Liver (tissue), 9 donors: Measurements from ENCODE around the gene CFAP74. TPM values are rescaled to one million over a fixed set of nuclear protein-coding genes. Genes with fewer than 3 reads are reported as not detected.

Experiments used
- DNase-seq: peaks from one replicate; pipeline ENCODE4 v3.0.0-alpha.2; 2017; ENCODE audit warnings: low spot score
- H3K27ac ChIP-seq, 2 donors: one replicate each; pipeline ENCODE4 v1.7.0; 2013; ENCODE audit warnings: inconsistent platforms in 2 of 2, low read length in 2 of 2, control low read depth in 1 of 2, low read depth in 1 of 2, mild to moderate bottlenecking in 1 of 2
- H3K27me3 ChIP-seq, 4 donors: one replicate each; pipeline versions ENCODE4 v1.6.1 to v1.7.0; 2013; ENCODE audit warnings: low read length in 3 of 4, inconsistent platforms in 1 of 4, mild to moderate bottlenecking in 1 of 4, moderate library complexity in 1 of 4; ENCODE audit not compliant: control insufficient read depth in 4 of 4, insufficient read depth in 4 of 4
- H3K36me3 ChIP-seq, 4 donors: one replicate each; pipeline versions ENCODE4 v1.6.1 to v1.7.0; 2013; ENCODE audit warnings: low read length in 3 of 4, mild to moderate bottlenecking in 3 of 4, low read depth in 1 of 4, moderate library complexity in 1 of 4; ENCODE audit not compliant: control insufficient read depth in 4 of 4, insufficient read depth in 3 of 4
- H3K4me1 ChIP-seq, 4 donors: one replicate each; pipeline versions ENCODE4 v1.6.1 to v1.7.0; 2013; ENCODE audit warnings: low read length in 3 of 4, mild to moderate bottlenecking in 3 of 4, moderate library complexity in 1 of 4; ENCODE audit not compliant: control insufficient read depth in 4 of 4, insufficient read depth in 4 of 4
- H3K4me3 ChIP-seq, 3 donors: one replicate each; pipeline versions ENCODE4 v1.6.1 to v1.7.0; 2013; ENCODE audit warnings: low read length in 3 of 3, control low read depth in 1 of 3, low read depth in 1 of 3, mild to moderate bottlenecking in 1 of 3
- H3K9ac ChIP-seq, 2 donors: one replicate each; pipeline ENCODE4 v1.7.0; 2013; ENCODE audit warnings: low read length in 2 of 2, mild to moderate bottlenecking in 2 of 2, moderate library complexity in 2 of 2, control low read depth in 1 of 2, low read depth in 1 of 2
- H3K9me3 ChIP-seq, 4 donors: one replicate each; pipeline versions ENCODE4 v1.6.1 to v1.7.0; 2013; ENCODE audit warnings: low read length in 3 of 4; ENCODE audit not compliant: control insufficient read depth in 4 of 4
- CTCF ChIP-seq: fragments of 150-350 bp; IDR thresholded peaks from 2 replicates; pipeline ENCODE4 v1.5.1; 2017; ENCODE audit warnings: improper control_type of control experiment, low read depth, low read length; ENCODE audit not compliant: missing input control
- EGR1 ChIP-seq, 2 donors: IDR thresholded peaks; 2 replicates each; pipeline ENCODE4 v1.6.1; 2016 to 2018; ENCODE audit warnings: antibody characterized with exemption in 2 of 2, low read depth in 2 of 2
- FOXA1 ChIP-seq: IDR thresholded peaks from 2 replicates; pipeline ENCODE4 v1.6.1; 2016; ENCODE audit warnings: antibody characterized with exemption
- FOXA2 ChIP-seq: IDR thresholded peaks from 2 replicates; pipeline ENCODE4 v1.6.1; 2016; ENCODE audit warnings: antibody characterized with exemption
- GABPA ChIP-seq, 2 donors: IDR thresholded peaks in 1 of 2; conservative IDR thresholded peaks in 1 of 2; 2 replicates each; pipeline ENCODE4 v1.6.1; 2016; ENCODE audit warnings: antibody characterized with exemption in 2 of 2, mild to moderate bottlenecking in 1 of 2, moderate library complexity in 1 of 2
- HNF4A ChIP-seq, 2 donors: conservative IDR thresholded peaks; 2 replicates each; pipeline ENCODE4 v1.6.1; 2016; ENCODE audit warnings: antibody characterized with exemption in 2 of 2, mild to moderate bottlenecking in 2 of 2
- HNF4G ChIP-seq: IDR thresholded peaks from 2 replicates; pipeline ENCODE4 v1.6.1; 2016; ENCODE audit warnings: antibody characterized with exemption
- JUND ChIP-seq, 2 donors: IDR thresholded peaks; 2 replicates each; pipeline ENCODE4 v1.6.1; 2016; ENCODE audit warnings: antibody characterized with exemption in 2 of 2
- MAX ChIP-seq: IDR thresholded peaks from 2 replicates; pipeline ENCODE4 v1.6.1; 2016; ENCODE audit warnings: antibody characterized with exemption
- NR2F2 ChIP-seq: IDR thresholded peaks from 2 replicates; pipeline ENCODE4 v1.6.1; 2016; ENCODE audit warnings: antibody characterized with exemption
- RAD21 ChIP-seq, 2 donors: IDR thresholded peaks; 2 replicates each; pipeline ENCODE4 v1.6.1; 2016; ENCODE audit warnings: antibody characterized with exemption in 2 of 2, mild to moderate bottlenecking in 2 of 2
- RXRA ChIP-seq, 2 donors: IDR thresholded peaks; 2 replicates each; pipeline ENCODE4 v1.6.1; 2017 to 2018; ENCODE audit warnings: antibody characterized with exemption in 2 of 2, mild to moderate bottlenecking in 1 of 2
- SP1 ChIP-seq: IDR thresholded peaks from 2 replicates; pipeline ENCODE4 v1.6.1; 2018; ENCODE audit warnings: antibody characterized with exemption, mild to moderate bottlenecking
- TAF1 ChIP-seq: conservative IDR thresholded peaks from 2 replicates; pipeline ENCODE4 v1.6.1; 2016; ENCODE audit warnings: antibody characterized with exemption, mild to moderate bottlenecking
- YY1 ChIP-seq: IDR thresholded peaks from 2 replicates; pipeline ENCODE4 v1.6.1; 2016; ENCODE audit warnings: antibody characterized with exemption, mild to moderate bottlenecking
- WGBS: extraction: QIAGEN DNeasy Blood & Tissue Kit; methylation state at CpG from one replicate; pipeline ENCODE4 v1.1.7; 2013; 5-methylcytosine and 5-hydroxymethylcytosine counted together
- polyA plus RNA-seq, 2 donors: library from polyadenylated mRNA; stranded (reverse) in 1 of 2; unstranded in 1 of 2; fragments of 200-250 nt in 1 of 2; fragments of >200 nt in 1 of 2; fragmentation: Nextera tagmentation in 1 of 2; extraction: Ambion mirVana in 1 of 2; gene quantifications; one replicate each; pipeline versions ENCODE4 v1.2.1 to v1.2.3, GENCODE V29; 2013 to 2015
- total RNA-seq, 2 donors: library from RNA; depleted of rRNA; stranded (reverse); fragments of >200 nt; gene quantifications; one replicate each; pipeline ENCODE4 v1.2.3, GENCODE V29; 2014
- TF ChIP-seq, protein P1 (sequence below): IDR thresholded peaks from 2 replicates; pipeline ENCODE4 v1.6.1; 2016; ENCODE audit warnings: antibody characterized with exemption
- TF ChIP-seq, protein P2 (sequence below): IDR thresholded peaks from 2 replicates; pipeline ENCODE4 v1.6.1; 2016; ENCODE audit warnings: antibody characterized with exemption
- TF ChIP-seq, protein P3 (sequence below): IDR thresholded peaks from 2 replicates; pipeline ENCODE4 v1.6.1; 2016; ENCODE audit warnings: antibody characterized with exemption, mild to moderate bottlenecking
- donor health status: healthy.
- donor health status: healthy.
- donor health status: healthy.
- donor health status: healthy.
- donor health status: healthy.

The CFAP74 gene
- total and polyA plus RNA-seq, 4 donors, result under 0.01 to 0.31 TPM; not detected in 2

- H3K27me3 ChIP-seq, result no peaks in the 10 kb centered on the region
- H3K27ac ChIP-seq, result no peak overlapping the region
- no peaks in the 10 kb centered on the region for H3K4me1 ChIP-seq
- no peak for DNase-seq
- H3K4me3 ChIP-seq, result no peak overlapping the region
- TF ChIP-seq RXRA (IDR thresholded peaks at IDR 0.05) (no peak), HNF4A (conservative IDR thresholded peaks at IDR 0.05) (no peak), SP1 (no peak), FOXA1 (no peak), EGR1 (IDR thresholded peaks at IDR 0.05; ENCODE audit: low read depth in 2 of 2) (no peak), YY1 (no peak), FOXA2 (no peak), TAF1 (no peak), JUND (IDR thresholded peaks at IDR 0.05) (no peak), NR2F2 (no peak), HNF4G (no peak), MAX (no peak), RAD21 (IDR thresholded peaks at IDR 0.05) (no peak)
- TF ChIP-seq, protein P1, sequence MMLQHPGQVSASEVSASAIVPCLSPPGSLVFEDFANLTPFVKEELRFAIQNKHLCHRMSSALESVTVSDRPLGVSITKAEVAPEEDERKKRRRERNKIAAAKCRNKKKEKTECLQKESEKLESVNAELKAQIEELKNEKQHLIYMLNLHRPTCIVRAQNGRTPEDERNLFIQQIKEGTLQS, result no peak
- TF ChIP-seq, protein P2, sequence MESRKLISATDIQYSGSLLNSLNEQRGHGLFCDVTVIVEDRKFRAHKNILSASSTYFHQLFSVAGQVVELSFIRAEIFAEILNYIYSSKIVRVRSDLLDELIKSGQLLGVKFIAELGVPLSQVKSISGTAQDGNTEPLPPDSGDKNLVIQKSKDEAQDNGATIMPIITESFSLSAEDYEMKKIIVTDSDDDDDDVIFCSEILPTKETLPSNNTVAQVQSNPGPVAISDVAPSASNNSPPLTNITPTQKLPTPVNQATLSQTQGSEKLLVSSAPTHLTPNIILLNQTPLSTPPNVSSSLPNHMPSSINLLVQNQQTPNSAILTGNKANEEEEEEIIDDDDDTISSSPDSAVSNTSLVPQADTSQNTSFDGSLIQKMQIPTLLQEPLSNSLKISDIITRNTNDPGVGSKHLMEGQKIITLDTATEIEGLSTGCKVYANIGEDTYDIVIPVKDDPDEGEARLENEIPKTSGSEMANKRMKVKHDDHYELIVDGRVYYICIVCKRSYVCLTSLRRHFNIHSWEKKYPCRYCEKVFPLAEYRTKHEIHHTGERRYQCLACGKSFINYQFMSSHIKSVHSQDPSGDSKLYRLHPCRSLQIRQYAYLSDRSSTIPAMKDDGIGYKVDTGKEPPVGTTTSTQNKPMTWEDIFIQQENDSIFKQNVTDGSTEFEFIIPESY, result no peak
- TF ChIP-seq, protein P3, sequence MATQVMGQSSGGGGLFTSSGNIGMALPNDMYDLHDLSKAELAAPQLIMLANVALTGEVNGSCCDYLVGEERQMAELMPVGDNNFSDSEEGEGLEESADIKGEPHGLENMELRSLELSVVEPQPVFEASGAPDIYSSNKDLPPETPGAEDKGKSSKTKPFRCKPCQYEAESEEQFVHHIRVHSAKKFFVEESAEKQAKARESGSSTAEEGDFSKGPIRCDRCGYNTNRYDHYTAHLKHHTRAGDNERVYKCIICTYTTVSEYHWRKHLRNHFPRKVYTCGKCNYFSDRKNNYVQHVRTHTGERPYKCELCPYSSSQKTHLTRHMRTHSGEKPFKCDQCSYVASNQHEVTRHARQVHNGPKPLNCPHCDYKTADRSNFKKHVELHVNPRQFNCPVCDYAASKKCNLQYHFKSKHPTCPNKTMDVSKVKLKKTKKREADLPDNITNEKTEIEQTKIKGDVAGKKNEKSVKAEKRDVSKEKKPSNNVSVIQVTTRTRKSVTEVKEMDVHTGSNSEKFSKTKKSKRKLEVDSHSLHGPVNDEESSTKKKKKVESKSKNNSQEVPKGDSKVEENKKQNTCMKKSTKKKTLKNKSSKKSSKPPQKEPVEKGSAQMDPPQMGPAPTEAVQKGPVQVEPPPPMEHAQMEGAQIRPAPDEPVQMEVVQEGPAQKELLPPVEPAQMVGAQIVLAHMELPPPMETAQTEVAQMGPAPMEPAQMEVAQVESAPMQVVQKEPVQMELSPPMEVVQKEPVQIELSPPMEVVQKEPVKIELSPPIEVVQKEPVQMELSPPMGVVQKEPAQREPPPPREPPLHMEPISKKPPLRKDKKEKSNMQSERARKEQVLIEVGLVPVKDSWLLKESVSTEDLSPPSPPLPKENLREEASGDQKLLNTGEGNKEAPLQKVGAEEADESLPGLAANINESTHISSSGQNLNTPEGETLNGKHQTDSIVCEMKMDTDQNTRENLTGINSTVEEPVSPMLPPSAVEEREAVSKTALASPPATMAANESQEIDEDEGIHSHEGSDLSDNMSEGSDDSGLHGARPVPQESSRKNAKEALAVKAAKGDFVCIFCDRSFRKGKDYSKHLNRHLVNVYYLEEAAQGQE, result no peak
- H3K36me3 ChIP-seq, result no peaks in the 10 kb centered on the region
- 90% methylated on average over 7 of the region's 7 CpGs for WGBS
- H3K9ac ChIP-seq, result no peak overlapping the region
- H3K9me3 ChIP-seq, result no peaks in the 10 kb centered on the region
Observed at GRCh38 chr1:2000432-2000831, 3.2 kb downstream of the CFAP74 start.

DNA sequence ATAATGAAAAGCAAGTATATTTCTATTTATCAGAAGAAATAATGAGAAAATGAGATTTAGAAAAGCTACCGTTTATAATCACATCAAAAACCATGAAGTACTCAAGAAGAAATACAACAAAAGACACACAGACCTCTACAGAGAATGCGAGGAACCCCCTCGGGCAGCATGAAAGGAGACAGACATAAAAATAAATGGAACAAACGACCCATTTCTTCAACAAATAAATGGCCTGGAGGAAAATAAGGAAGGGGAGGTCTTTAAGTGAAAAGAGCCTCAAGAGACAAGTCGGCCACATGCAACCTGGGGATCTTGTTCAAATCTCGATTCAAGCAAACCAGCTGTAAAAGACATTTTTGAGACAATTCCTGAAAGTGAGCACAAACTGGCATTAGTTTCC, 6.0 kb downstream of the CFAP74 start:
- Histone ChIP-seq H3K27me3 (no peaks in the 10 kb centered on the region), H3K4me1 (no peaks in the 10 kb centered on the region), H3K4me3 (no peak overlapping the region), H3K9me3 (no peaks in the 10 kb centered on the region), H3K27ac (no peak overlapping the region), H3K9ac (no peak overlapping the region), H3K36me3 (no peaks in the 10 kb centered on the region)
- DNase-seq, result no peak
- WGBS, result 82% methylated on average over 6 of the region's 6 CpGs
- TF ChIP-seq YY1 (no peak), RXRA (IDR thresholded peaks at IDR 0.05) (no peak), HNF4G (no peak), CTCF (no peak), JUND (IDR thresholded peaks at IDR 0.05) (no peak), FOXA1 (no peak), EGR1 (IDR thresholded peaks at IDR 0.05; ENCODE audit: low read depth in 2 of 2) (no peak), GABPA (IDR thresholded peaks at IDR 0.05 in 1 of 2, conservative IDR thresholded peaks at IDR 0.05 in 1 of 2) (no peak), NR2F2 (no peak), RAD21 (IDR thresholded peaks at IDR 0.05) (no peak)
- TF ChIP-seq, protein P3, result no peak
- TF ChIP-seq, protein P1, result no peak
- TF ChIP-seq, protein P2, result no peak
